ENCODE results near the gene PDILT. TPM values are rescaled to one million over a fixed set of nuclear protein-coding genes. Genes with fewer than 3 reads are reported as not detected.

The PDILT gene
- total RNA-seq, 1 donor from 2014 or later = not detected

DNA sequence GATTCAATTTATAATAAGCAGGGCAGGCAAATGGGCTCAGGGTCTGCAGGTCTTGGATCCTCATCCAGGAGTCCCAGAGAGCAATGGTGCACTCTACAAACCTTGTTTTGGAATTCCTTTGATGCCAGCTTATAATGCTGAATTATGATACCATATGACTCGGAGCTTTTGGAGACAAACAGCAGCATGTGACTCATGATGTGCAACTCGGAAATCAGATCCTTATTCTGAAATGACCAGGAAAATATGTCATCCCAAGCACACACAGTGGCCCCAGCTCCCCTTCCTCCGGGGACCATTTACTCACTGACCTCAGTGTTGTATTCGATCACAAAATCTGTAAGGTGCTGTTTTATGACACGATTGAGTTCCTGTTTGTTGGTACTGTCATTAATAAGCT lies 31.8 kb downstream of the PDILT start:
- Histone ChIP-seq H3K9me3 (no peaks in the 10 kb centered on the region), H3K36me3 (no peaks in the 10 kb centered on the region), H3K27ac (no peak overlapping the region), H3K4me3 (no peak overlapping the region), H3K27me3 (no peaks in the 10 kb centered on the region), H3K4me1 (no peaks in the 10 kb centered on the region)
- intact Hi-C loops (cut with DNase I) = no loop called here
- DNase-seq (ENCODE audit: low spot score in 2 of 2) = no peak
- TF ChIP-seq, protein P1, sequence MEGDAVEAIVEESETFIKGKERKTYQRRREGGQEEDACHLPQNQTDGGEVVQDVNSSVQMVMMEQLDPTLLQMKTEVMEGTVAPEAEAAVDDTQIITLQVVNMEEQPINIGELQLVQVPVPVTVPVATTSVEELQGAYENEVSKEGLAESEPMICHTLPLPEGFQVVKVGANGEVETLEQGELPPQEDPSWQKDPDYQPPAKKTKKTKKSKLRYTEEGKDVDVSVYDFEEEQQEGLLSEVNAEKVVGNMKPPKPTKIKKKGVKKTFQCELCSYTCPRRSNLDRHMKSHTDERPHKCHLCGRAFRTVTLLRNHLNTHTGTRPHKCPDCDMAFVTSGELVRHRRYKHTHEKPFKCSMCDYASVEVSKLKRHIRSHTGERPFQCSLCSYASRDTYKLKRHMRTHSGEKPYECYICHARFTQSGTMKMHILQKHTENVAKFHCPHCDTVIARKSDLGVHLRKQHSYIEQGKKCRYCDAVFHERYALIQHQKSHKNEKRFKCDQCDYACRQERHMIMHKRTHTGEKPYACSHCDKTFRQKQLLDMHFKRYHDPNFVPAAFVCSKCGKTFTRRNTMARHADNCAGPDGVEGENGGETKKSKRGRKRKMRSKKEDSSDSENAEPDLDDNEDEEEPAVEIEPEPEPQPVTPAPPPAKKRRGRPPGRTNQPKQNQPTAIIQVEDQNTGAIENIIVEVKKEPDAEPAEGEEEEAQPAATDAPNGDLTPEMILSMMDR (IDR thresholded peaks at IDR 0.05) = no peak

DNA sequence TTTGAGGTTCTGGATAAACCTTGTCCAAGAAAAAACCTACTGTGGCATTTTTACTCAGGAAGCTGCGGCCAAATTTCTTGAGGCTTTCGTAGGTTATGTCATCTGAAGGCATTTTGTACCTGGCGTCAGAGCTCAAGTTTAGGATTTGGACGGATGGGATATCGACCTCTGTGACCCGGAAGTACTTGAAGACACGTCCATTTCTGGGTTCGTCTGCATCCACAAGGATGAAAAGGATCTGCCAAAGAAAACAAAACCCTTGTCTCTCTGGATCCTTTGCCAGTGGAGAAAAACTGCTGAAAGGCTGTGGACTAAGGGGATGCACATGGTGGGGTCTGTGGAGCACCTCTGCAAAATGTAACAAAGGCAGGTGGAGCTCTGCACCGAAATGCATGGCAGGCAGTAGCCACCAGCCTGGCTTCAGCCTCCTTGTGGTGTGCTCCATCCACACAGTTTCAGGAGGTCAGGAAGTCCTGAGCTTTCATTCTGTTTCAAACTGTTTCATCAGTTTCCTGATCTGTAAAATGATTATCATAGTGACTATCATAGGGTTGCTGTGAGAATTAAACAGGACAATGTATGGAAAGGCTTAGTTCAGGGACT lies 35.0 kb downstream of the PDILT start:
- Histone ChIP-seq H3K27ac (no peak overlapping the region), H3K27me3 (no peaks in the 10 kb centered on the region), H3K36me3 (no peaks in the 10 kb centered on the region), H3K4me3 (no peak overlapping the region), H3K4me1 (no peaks in the 10 kb centered on the region), H3K9me3 (no peaks in the 10 kb centered on the region)
- intact Hi-C loops (cut with DNase I) = no loop called here
- TF ChIP-seq, protein P1 (IDR thresholded peaks at IDR 0.05) = no peak
- no peak for DNase-seq (ENCODE audit: low spot score in 2 of 2)

DNA sequence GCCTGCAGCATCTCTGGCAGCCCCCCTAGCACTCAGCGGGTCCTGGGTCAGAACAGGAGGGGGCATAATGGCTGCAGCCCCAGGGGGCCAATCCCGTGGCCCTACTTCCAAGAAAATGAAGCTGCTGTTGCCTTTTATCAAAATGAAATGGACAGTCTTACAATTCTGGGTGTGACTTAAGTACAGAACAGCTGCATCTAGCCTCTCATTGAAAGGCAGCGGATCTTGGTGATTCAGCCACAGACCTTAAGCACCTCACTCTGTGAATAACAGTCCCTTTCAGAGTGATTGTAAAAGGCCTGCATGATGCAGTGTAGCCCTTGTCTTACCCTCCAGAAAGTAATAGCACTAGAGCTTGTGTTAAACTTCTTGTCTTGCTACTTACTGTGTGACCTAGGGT lies 40.5 kb downstream of the PDILT start:
- no peak for DNase-seq (ENCODE audit: low spot score in 2 of 2)
- Histone ChIP-seq H3K9me3 (no peaks in the 10 kb centered on the region), H3K36me3 (no peaks in the 10 kb centered on the region), H3K27ac (no peak overlapping the region), H3K4me1 (no peaks in the 10 kb centered on the region), H3K4me3 (no peak overlapping the region), H3K27me3 (no peaks in the 10 kb centered on the region)
- intact Hi-C loops (cut with DNase I) = no loop called here
- TF ChIP-seq, protein P1 (IDR thresholded peaks at IDR 0.05) = no peak

DNA sequence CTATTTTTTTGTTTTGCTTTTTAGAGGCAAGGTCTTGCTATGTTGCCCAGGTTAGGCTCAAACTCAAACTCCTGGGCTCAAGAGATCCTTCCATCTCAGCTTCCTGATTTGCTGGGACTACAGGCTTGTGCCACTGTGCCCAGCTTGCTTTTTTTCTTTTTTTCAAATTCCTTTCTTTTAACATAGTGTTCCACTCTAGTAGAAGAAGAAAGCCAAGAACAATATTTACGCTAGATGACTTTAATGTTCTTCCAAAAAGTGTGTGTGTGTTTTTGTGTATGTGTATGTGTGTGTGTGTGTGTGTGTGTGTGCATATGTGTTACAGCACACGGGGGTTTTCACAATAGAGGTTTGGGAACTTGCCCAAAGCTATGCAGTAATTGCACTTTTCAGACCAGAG lies 41.3 kb downstream of the PDILT start:
- no peak overlapping the region for H3K27ac ChIP-seq
- no peak overlapping the region for H3K4me3 ChIP-seq
- no peaks in the 10 kb centered on the region for H3K4me1 ChIP-seq
- intact Hi-C loops (cut with DNase I) = no loop called here
- DNase-seq (ENCODE audit: low spot score in 2 of 2) = no peak
- TF ChIP-seq, protein P1 (IDR thresholded peaks at IDR 0.05) = no peak
- H3K36me3 ChIP-seq = no peaks in the 10 kb centered on the region
- no peaks in the 10 kb centered on the region for H3K27me3 ChIP-seq
- no peaks in the 10 kb centered on the region for H3K9me3 ChIP-seq

DNA sequence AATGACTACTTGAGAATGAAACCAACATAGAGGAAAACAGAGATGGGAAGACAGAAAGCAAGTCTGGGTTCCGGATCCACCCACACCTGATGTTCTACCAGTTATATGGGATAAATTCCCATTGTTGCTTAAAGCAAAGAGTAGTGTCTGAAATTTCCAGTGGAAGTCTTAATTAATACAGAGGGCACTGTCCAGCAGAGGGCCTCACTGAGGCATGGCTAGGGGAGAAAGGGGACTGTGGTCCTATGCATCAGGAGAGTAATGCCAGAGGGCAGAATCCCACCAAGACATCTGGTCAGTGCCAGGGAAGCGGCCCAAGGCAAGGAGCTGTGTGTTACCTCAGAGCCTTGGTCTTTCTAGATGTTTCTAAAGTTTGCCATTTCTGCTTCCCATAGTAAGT lies 44.5 kb downstream of the PDILT start:
- no peaks in the 10 kb centered on the region for H3K4me1 ChIP-seq
- H3K4me3 ChIP-seq = no peak overlapping the region
- H3K27me3 ChIP-seq = no peaks in the 10 kb centered on the region
- H3K9me3 ChIP-seq = no peaks in the 10 kb centered on the region
- H3K36me3 ChIP-seq = no peaks in the 10 kb centered on the region
- H3K27ac ChIP-seq = no peak overlapping the region
- DNase-seq (ENCODE audit: low spot score in 2 of 2) = no peak
- intact Hi-C loops (cut with DNase I) = no loop called here
- TF ChIP-seq, protein P1 (IDR thresholded peaks at IDR 0.05) = peak in 1 of 3 experiments; percentile 10
